Fibroblast of lung (primary cell): Measurements from ENCODE around the gene FNDC3B. TPM values are rescaled to one million over a fixed set of nuclear protein-coding genes. Genes with fewer than 3 reads are reported as not detected.

Source experiments
- DNase-seq, 2 donors: peaks; one replicate each; pipeline versions ENCODE4 v3.0.0 to v3.0.0-alpha.2; 2010; ENCODE audit warnings: low read depth in 2 of 2
- H2AFZ ChIP-seq: 2 replicates; pipeline ENCODE4 v1.5.1; 2012; ENCODE audit warnings: low read length, control low read depth, inconsistent platforms
- H3K27ac ChIP-seq: 2 replicates; pipeline ENCODE4 v1.5.1; 2011; ENCODE audit warnings: low read length, control low read depth; ENCODE audit not compliant: insufficient read depth
- H3K27me3 ChIP-seq: 2 replicates; pipeline ENCODE4 v1.5.1; 2011; ENCODE audit warnings: mild to moderate bottlenecking, low read length; ENCODE audit not compliant: control insufficient read depth, insufficient read depth
- H3K36me3 ChIP-seq: 2 replicates; pipeline ENCODE4 v1.5.1; 2011; ENCODE audit warnings: low read length; ENCODE audit not compliant: control insufficient read depth, insufficient read depth
- H3K4me1 ChIP-seq: 2 replicates; pipeline ENCODE4 v1.5.1; 2011; ENCODE audit warnings: low read length; ENCODE audit not compliant: control insufficient read depth, insufficient read depth; ENCODE audit errors: extremely low read depth
- H3K4me2 ChIP-seq: 2 replicates; pipeline ENCODE4 v1.5.1; 2011; ENCODE audit warnings: low read length, control low read depth; ENCODE audit not compliant: insufficient read depth; ENCODE audit errors: extremely low read depth
- H3K4me3 ChIP-seq, 4 experiments: fragments of 200-600 bp in 1 of 4; sonication (generic) in 1 of 4; replicated peaks in 1 of 4; 2 replicates each; pipeline ENCODE4 v1.5.1; 2011 to 2016; ENCODE audit warnings: low read length in 4 of 4, low read depth in 3 of 4, mild to moderate bottlenecking in 3 of 4, control low read depth in 2 of 4, inconsistent platforms in 1 of 4, mixed read lengths in 1 of 4; ENCODE audit not compliant: insufficient read depth in 1 of 4; ENCODE audit errors: control extremely low read depth in 1 of 4
- H3K79me2 ChIP-seq: 2 replicates; pipeline ENCODE4 v1.5.1; 2012; ENCODE audit warnings: mild to moderate bottlenecking, low read length, inconsistent platforms; ENCODE audit not compliant: control insufficient read depth, insufficient read depth
- H3K9ac ChIP-seq: 2 replicates; pipeline ENCODE4 v1.5.1; 2011; ENCODE audit warnings: mild to moderate bottlenecking, low read length, control low read depth; ENCODE audit not compliant: insufficient read depth
- H3K9me3 ChIP-seq: 2 replicates; pipeline ENCODE4 v1.5.1; 2012; ENCODE audit warnings: low read depth, low read length; ENCODE audit not compliant: control insufficient read depth, insufficient read depth
- H4K20me1 ChIP-seq: 2 replicates; pipeline ENCODE4 v1.5.1; 2011; ENCODE audit warnings: low read length; ENCODE audit not compliant: control insufficient read depth, insufficient read depth; ENCODE audit errors: extremely low read depth
- EZH2 ChIP-seq: IDR thresholded peaks from 2 replicates; pipeline ENCODE4 v1.5.1; 2012; ENCODE audit warnings: low read length, control low read depth, mild to moderate bottlenecking; ENCODE audit errors: missing control alignments
- polyA plus RNA-seq, 2 donors: library from polyadenylated mRNA; depleted of rRNA in 1 of 2; stranded (reverse) in 1 of 2; unstranded in 1 of 2; fragments of >200 nt; gene quantifications; 2 replicates each; pipeline ENCODE4 v1.2.1, GENCODE V29; 2011 to 2012; ENCODE audit warnings: missing spikeins in 1 of 2
- total RNA-seq: library from RNA; depleted of rRNA; stranded (reverse); fragments of >200 nt; gene quantifications from 2 replicates; pipeline ENCODE4 v1.2.1, GENCODE V29; 2014
- TF ChIP-seq, protein P1 (sequence below), 2 donors: IDR thresholded peaks in 1 of 2; conservative IDR thresholded peaks in 1 of 2; 1 replicate in 1 of 2; 2 replicates in 1 of 2; pipeline ENCODE4 v1.5.1; 2011 to 2012; ENCODE audit warnings: low read length in 2 of 2, control low read depth in 1 of 2, inconsistent platforms in 1 of 2, low read depth in 1 of 2, mild to moderate bottlenecking in 1 of 2

The FNDC3B gene
- total and polyA plus RNA-seq, 2 donors (not counting 1 experiment from before 2014, with no cell fraction given) = 26.1 to 76.8 TPM

DNA sequence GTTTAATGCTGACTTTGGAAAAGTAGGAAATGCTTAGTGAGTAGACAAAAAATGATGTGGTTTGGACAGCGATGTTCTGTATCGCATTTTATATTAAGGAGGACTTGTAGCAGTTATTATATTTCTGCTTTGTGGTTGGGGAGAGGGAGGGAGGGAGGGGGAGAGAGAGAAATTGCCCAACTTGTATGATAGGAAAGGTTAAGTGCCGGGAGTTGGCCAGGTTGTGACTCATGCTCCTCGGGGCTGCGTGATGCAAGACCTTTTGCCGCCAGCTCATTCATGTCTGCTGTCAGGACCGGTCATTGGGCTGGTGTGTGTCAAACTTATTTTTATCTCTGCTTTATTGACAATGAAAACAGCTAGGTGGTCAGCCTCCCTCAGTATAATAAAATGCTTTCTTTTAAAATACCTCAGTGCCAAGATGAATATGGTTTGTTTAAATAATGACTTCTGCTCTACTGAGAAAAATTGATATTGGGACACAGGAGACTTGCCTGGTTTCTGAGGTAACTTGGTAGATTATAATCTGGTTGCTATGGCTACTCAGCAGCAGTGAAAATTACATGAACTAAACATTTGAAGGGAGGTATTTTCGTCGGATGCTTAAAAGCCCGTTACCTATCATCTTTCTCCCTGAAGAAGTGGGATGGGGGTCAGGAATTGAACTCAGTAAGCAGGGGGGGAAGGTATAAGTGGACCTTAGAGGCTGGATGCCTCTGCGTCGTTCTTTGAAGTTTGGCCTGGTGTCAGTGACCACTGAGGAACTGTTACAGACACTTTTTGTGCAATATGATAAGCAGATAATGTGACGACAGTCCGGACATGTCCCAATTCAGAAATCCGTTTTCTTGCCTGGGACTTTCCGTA, 90.7 kb downstream of the FNDC3B start:
- H3K9ac ChIP-seq = peak overlapping the region; percentile 21
- H3K4me1 ChIP-seq = peaks cover 30% of the 10 kb centered on the region
- TF ChIP-seq, protein P1, sequence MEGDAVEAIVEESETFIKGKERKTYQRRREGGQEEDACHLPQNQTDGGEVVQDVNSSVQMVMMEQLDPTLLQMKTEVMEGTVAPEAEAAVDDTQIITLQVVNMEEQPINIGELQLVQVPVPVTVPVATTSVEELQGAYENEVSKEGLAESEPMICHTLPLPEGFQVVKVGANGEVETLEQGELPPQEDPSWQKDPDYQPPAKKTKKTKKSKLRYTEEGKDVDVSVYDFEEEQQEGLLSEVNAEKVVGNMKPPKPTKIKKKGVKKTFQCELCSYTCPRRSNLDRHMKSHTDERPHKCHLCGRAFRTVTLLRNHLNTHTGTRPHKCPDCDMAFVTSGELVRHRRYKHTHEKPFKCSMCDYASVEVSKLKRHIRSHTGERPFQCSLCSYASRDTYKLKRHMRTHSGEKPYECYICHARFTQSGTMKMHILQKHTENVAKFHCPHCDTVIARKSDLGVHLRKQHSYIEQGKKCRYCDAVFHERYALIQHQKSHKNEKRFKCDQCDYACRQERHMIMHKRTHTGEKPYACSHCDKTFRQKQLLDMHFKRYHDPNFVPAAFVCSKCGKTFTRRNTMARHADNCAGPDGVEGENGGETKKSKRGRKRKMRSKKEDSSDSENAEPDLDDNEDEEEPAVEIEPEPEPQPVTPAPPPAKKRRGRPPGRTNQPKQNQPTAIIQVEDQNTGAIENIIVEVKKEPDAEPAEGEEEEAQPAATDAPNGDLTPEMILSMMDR (conservative IDR thresholded peaks at IDR 0.05 in 1 of 2, IDR thresholded peaks at IDR 0.05 in 1 of 2; ENCODE audit: low read depth in 1 of 2, low read length in 2 of 2) = no peak
- no peak for TF ChIP-seq EZH2
- peak; percentile 99 to 100 for DNase-seq
- no peaks in the 10 kb centered on the region for H3K36me3 ChIP-seq
- peak overlapping the region; percentile 55 for H3K4me2 ChIP-seq
- no peak overlapping the region for H3K4me3 ChIP-seq
- H3K27ac ChIP-seq = peak overlapping the region; percentile 75
- H3K79me2 ChIP-seq = peaks cover 48% of the 10 kb centered on the region
- H3K9me3 ChIP-seq = no peaks in the 10 kb centered on the region
- H4K20me1 ChIP-seq = no peaks in the 10 kb centered on the region
- H2AFZ ChIP-seq = no peak overlapping the region
- H3K27me3 ChIP-seq = no peaks in the 10 kb centered on the region

DNA sequence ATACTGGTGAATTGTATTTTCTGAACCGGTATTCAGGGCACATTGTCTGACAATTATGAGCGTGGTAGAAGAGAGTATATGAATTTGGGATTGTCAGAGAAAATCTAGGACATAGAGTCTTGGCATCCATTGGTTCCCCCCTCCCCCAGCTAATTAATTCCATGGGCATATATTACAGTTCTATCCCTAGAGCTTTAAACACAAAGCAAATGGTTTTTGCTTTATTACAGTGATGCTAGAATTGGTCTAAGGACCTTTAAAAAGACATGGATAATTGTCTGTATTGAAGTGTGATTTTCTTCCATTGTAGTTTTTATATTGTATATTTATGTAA, 91.3 kb downstream of the FNDC3B start:
- Histone ChIP-seq H3K36me3 (no peaks in the 10 kb centered on the region), H3K79me2 (peaks cover 49% of the 10 kb centered on the region), H3K9ac (no peak overlapping the region), H3K9me3 (no peaks in the 10 kb centered on the region), H3K4me3 (no peak overlapping the region), H3K4me2 (peak overlapping the region; percentile 55), H3K4me1 (peaks cover 25% of the 10 kb centered on the region), H3K27ac (peak overlapping the region; percentile 75), H4K20me1 (no peaks in the 10 kb centered on the region), H2AFZ (no peak overlapping the region), H3K27me3 (no peaks in the 10 kb centered on the region)
- no peak for TF ChIP-seq EZH2
- TF ChIP-seq, protein P1 (conservative IDR thresholded peaks at IDR 0.05 in 1 of 2, IDR thresholded peaks at IDR 0.05 in 1 of 2; ENCODE audit: low read depth in 1 of 2, low read length in 2 of 2) = no peak
- no peak for DNase-seq

DNA sequence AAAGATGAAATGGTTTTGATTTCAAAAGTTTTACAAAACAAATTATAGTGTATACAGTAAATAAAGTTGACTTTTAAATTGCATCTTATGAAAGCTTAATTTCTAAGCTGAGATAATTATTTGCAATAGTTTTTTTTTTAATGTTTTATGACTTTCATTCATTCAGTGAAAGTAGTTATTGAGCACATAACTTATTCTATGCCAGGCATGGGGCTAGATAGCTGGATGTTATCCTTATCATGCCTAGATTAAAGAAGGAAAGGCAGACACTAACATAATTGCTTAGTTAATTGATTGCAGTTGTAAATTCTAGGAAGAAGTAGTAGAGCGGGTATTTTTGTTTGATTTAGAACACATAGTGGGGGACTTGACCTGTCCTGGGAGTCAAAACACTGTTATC, 92.4 kb downstream of the FNDC3B start:
- Histone ChIP-seq H3K27ac (no peak overlapping the region), H2AFZ (no peak overlapping the region), H3K79me2 (peaks cover 54% of the 10 kb centered on the region), H3K4me3 (no peak overlapping the region), H3K9me3 (no peaks in the 10 kb centered on the region), H3K27me3 (no peaks in the 10 kb centered on the region), H3K4me2 (no peak overlapping the region), H4K20me1 (no peaks in the 10 kb centered on the region), H3K36me3 (no peaks in the 10 kb centered on the region), H3K4me1 (peaks cover 30% of the 10 kb centered on the region), H3K9ac (no peak overlapping the region)
- DNase-seq = no peak
- TF ChIP-seq, protein P1 (conservative IDR thresholded peaks at IDR 0.05 in 1 of 2, IDR thresholded peaks at IDR 0.05 in 1 of 2; ENCODE audit: low read depth in 1 of 2, low read length in 2 of 2) = no peak
- TF ChIP-seq EZH2 = no peak
